HepG2 (cell line): ENCODE results near the gene BPIFB6. TPM values are rescaled to one million over a fixed set of nuclear protein-coding genes. Genes with fewer than 3 reads are reported as not detected.
A peak's percentile ranks its signal among the peaks of the same experiment; 100 is the strongest.

Source experiments
- ARNT2 ChIP-seq: sonication (generic); formaldehyde crosslinking; IDR thresholded peaks from 2 replicates; pipeline ENCODE4 v1.8.0; 2022; ENCODE audit warnings: mild to moderate bottlenecking, low read depth, missing genetic modification reagents, moderate library complexity
- BATF2 ChIP-seq: sonication (generic); formaldehyde crosslinking; IDR thresholded peaks from 2 replicates; pipeline ENCODE4 v1.8.0; 2022; ENCODE audit warnings: mild to moderate bottlenecking, missing genetic modification reagents, moderate library complexity
- CENPT ChIP-seq: sonication (generic); formaldehyde crosslinking; IDR thresholded peaks from 2 replicates; pipeline ENCODE4 v1.8.0; 2022; ENCODE audit warnings: low read depth, mild to moderate bottlenecking, moderate library complexity, missing genetic modification reagents
- DMAP1 ChIP-seq: IDR thresholded peaks from 2 replicates; pipeline ENCODE4 v1.6.1; 2016
- DNMT3B ChIP-seq: conservative IDR thresholded peaks from 2 replicates; pipeline ENCODE4 v1.6.1; 2016; ENCODE audit warnings: missing biosample characterization, control low read depth
- EED ChIP-seq: sonication (generic); formaldehyde crosslinking; IDR thresholded peaks from 2 replicates; pipeline ENCODE4 v1.5.0; 2020; ENCODE audit warnings: mild to moderate bottlenecking, missing genetic modification reagents
- IRF2 ChIP-seq: IDR thresholded peaks from 2 replicates; pipeline ENCODE4 v1.6.1; 2018; ENCODE audit warnings: missing genetic modification reagents, missing compliant biosample characterization
- JUNB ChIP-seq: sonication (generic); formaldehyde crosslinking; IDR thresholded peaks from 2 replicates; pipeline ENCODE4 v1.8.0; 2022; ENCODE audit warnings: missing genetic modification reagents, mild to moderate bottlenecking, borderline replicate concordance
- KAT7 ChIP-seq: IDR thresholded peaks from 2 replicates; pipeline ENCODE4 v1.6.1; 2018; ENCODE audit warnings: borderline replicate concordance, missing compliant biosample characterization
- MAZ ChIP-seq, 2 experiments: sonication (generic) in 1 of 2; formaldehyde crosslinking in 1 of 2; IDR thresholded peaks; 2 replicates each; pipeline versions ENCODE4 v1.5.0 to v1.6.1; 2012 to 2020; ENCODE audit warnings: low read depth in 2 of 2, mild to moderate bottlenecking in 2 of 2, borderline replicate concordance in 1 of 2, improper control_type of control experiment in 1 of 2, low read length in 1 of 2, missing genetic modification reagents in 1 of 2, moderate library complexity in 1 of 2
- NCOA1 ChIP-seq: sonication (generic); formaldehyde crosslinking; IDR thresholded peaks from 2 replicates; pipeline ENCODE4 v1.9.0; 2021; ENCODE audit warnings: missing genetic modification reagents
- NR0B2 ChIP-seq: sonication (generic); formaldehyde crosslinking; IDR thresholded peaks from 2 replicates; pipeline ENCODE4 v1.4.0; 2020; ENCODE audit warnings: mild to moderate bottlenecking, missing genetic modification reagents
- PBX2 ChIP-seq: IDR thresholded peaks from 2 replicates; pipeline ENCODE4 v1.6.1; 2016; ENCODE audit warnings: control low read depth
- RXRA ChIP-seq: sonication (generic); formaldehyde crosslinking; IDR thresholded peaks from 2 replicates; pipeline ENCODE4 v1.5.1; 2020; ENCODE audit warnings: missing genetic modification reagents
- TOPORS ChIP-seq: sonication (generic); formaldehyde crosslinking; IDR thresholded peaks from 2 replicates; pipeline ENCODE4 v1.8.0; 2023; ENCODE audit warnings: mild to moderate bottlenecking, missing genetic modification reagents
- YEATS2 ChIP-seq: sonication (generic); formaldehyde crosslinking; IDR thresholded peaks from 2 replicates; pipeline ENCODE4 v1.4.0; 2020; ENCODE audit warnings: missing genetic modification reagents, borderline replicate concordance
- YEATS4 ChIP-seq: sonication (generic); formaldehyde crosslinking; IDR thresholded peaks from 2 replicates; pipeline ENCODE4 v1.4.0; 2020; ENCODE audit warnings: missing genetic modification reagents, borderline replicate concordance
- ZC3H4 ChIP-seq: sonication (generic); formaldehyde crosslinking; IDR thresholded peaks from 2 replicates; pipeline ENCODE4 v1.4.0; 2020; ENCODE audit warnings: missing genetic modification reagents, borderline replicate concordance
- ZFP36L1 ChIP-seq: sonication (generic); formaldehyde crosslinking; IDR thresholded peaks from 2 replicates; pipeline ENCODE4 v1.8.0; 2022; ENCODE audit warnings: mild to moderate bottlenecking, missing genetic modification reagents, moderate library complexity
- ZFP37 ChIP-seq: sonication (generic); formaldehyde crosslinking; IDR thresholded peaks from 2 replicates; pipeline ENCODE4 v1.4.0; 2020; ENCODE audit warnings: missing genetic modification reagents, borderline replicate concordance
- ZMAT3 ChIP-seq: sonication (generic); formaldehyde crosslinking; conservative IDR thresholded peaks from 2 replicates; pipeline ENCODE4 v1.7.0; 2021; ENCODE audit warnings: missing genetic modification reagents
- ZNF337 ChIP-seq: sonication (generic); formaldehyde crosslinking; IDR thresholded peaks from 2 replicates; pipeline ENCODE4 v1.5.1; 2020; ENCODE audit warnings: missing genetic modification reagents, low read depth, mild to moderate bottlenecking, borderline replicate concordance
- ZNF589 ChIP-seq: sonication (generic); formaldehyde crosslinking; conservative IDR thresholded peaks from 2 replicates; pipeline ENCODE4 v1.8.0; 2022; ENCODE audit warnings: mild to moderate bottlenecking, moderate library complexity, missing genetic modification reagents
- ZNF605 ChIP-seq: sonication (generic); formaldehyde crosslinking; IDR thresholded peaks from 2 replicates; pipeline ENCODE4 v1.8.0; 2022; ENCODE audit warnings: mild to moderate bottlenecking, missing genetic modification reagents
- ZNF660 ChIP-seq: sonication (generic); formaldehyde crosslinking; IDR thresholded peaks from 2 replicates; pipeline ENCODE4 v1.5.1; 2020; ENCODE audit warnings: mild to moderate bottlenecking, low read depth, missing genetic modification reagents, borderline replicate concordance
- ZNF737 ChIP-seq: sonication (generic); formaldehyde crosslinking; IDR thresholded peaks from 2 replicates; pipeline ENCODE4 v1.5.0; 2020; ENCODE audit warnings: missing genetic modification reagents, mild to moderate bottlenecking, borderline replicate concordance
- ZNF746 ChIP-seq: sonication (generic); formaldehyde crosslinking; IDR thresholded peaks from 2 replicates; pipeline ENCODE4 v1.8.0; 2022; ENCODE audit warnings: mild to moderate bottlenecking, missing genetic modification reagents
- ZNF749 ChIP-seq: sonication (generic); formaldehyde crosslinking; IDR thresholded peaks from 2 replicates; pipeline ENCODE4 v1.8.0; 2022; ENCODE audit warnings: mild to moderate bottlenecking, missing genetic modification reagents, moderate library complexity, borderline replicate concordance
- ZNF776 ChIP-seq: sonication (generic); formaldehyde crosslinking; IDR thresholded peaks from 2 replicates; pipeline ENCODE4 v1.4.0; 2020; ENCODE audit warnings: mild to moderate bottlenecking, missing genetic modification reagents
- ZSCAN25 ChIP-seq: sonication (generic); formaldehyde crosslinking; IDR thresholded peaks from 2 replicates; pipeline ENCODE4 v1.8.0; 2022; ENCODE audit warnings: mild to moderate bottlenecking, missing genetic modification reagents
- polyA plus RNA-seq, 8 experiments: library from polyadenylated mRNA; depleted of rRNA in 3 of 8; stranded (reverse) in 7 of 8; unstranded in 1 of 8; fragments of >200 nt; fragmentation: Illumina TruSeq in 4 of 8; extraction: Trizol in 4 of 8; gene quantifications; 2 replicates each; pipeline versions ENCODE4 v1.2.1 to v1.2.3, GENCODE V29; 2011 to 2016; ENCODE audit warnings: low read depth in 4 of 8, missing spikeins in 1 of 8, mixed read lengths in 1 of 8; ENCODE audit not compliant: insufficient read depth in 1 of 8
- total RNA-seq, 5 experiments: library from RNA; depleted of rRNA; stranded (reverse); fragments of >200 nt; fragmentation: Illumina TruSeq; extraction: Trizol; gene quantifications; 2 replicates each; pipeline ENCODE4 v1.2.3, GENCODE V29; 2016; ENCODE audit warnings: low read depth in 1 of 5

BPIFB6 gene
- total and polyA plus RNA-seq, 2 of the 13 experiments (the other 11 are each of a cell fraction or from before 2014, with no cell fraction given), result 0.13 to 1.7 TPM

- TF ChIP-seq ZNF660 (CRISPR knock-in tag) (no peak), EED (CRISPR knock-in tag) (no peak), ZNF746 (no peak), ZNF337 (CRISPR knock-in tag) (no peak), DNMT3B (CRISPR knock-in tag) (no peak), KAT7 (no peak), ZSCAN25 (CRISPR knock-in tag) (no peak), ZNF749 (CRISPR knock-in tag) (no peak; the same call in 1 of the 2 replicates), ZNF737 (CRISPR knock-in tag) (no peak), ZNF589 (CRISPR knock-in tag) (no peak), NCOA1 (no peak), ZC3H4 (CRISPR knock-in tag) (no peak), ZFP37 (CRISPR knock-in tag) (no peak), BATF2 (CRISPR knock-in tag) (0 out of 2 replicates have a peak, but pooled peaks have one; percentile 54), PBX2 (CRISPR knock-in tag) (no peak), CENPT (CRISPR knock-in tag) (no peak), ZNF776 (CRISPR knock-in tag) (peak; percentile 54; the same call in 1 of the 2 replicates), ARNT2 (no peak), IRF2 (no peak), ZNF605 (CRISPR knock-in tag) (no peak), YEATS2 (CRISPR knock-in tag) (no peak), ZFP36L1 (CRISPR knock-in tag) (no peak), DMAP1 (CRISPR knock-in tag) (no peak), YEATS4 (no peak), ZMAT3 (0 out of 2 replicates have a peak, but pooled peaks have one; percentile 32), RXRA (CRISPR knock-in tag) (no peak), NR0B2 (CRISPR knock-in tag) (no peak), MAZ (IDR thresholded peaks at IDR 0.05; ENCODE audit: borderline replicate concordance, low read depth, low read length) (no peak), MAZ (CRISPR knock-in tag; IDR thresholded peaks at IDR 0.05; ENCODE audit: low read depth) (no peak), JUNB (CRISPR knock-in tag) (no peak), TOPORS (no peak)
Measured at GRCh38 chr20:33019465-33020277, 11.8 kb upstream of the BPIFB6 start (continued).
